CD4-positive, alpha-beta T cell treated with Interferon gamma for 1 hour (primary cell): ENCODE measurements around the gene FUT1.
"Not testable (repeated sequence)": the region's sequence is repeated elsewhere in the genome, so short reads cannot be mapped to it uniquely, and the experiment has no call there.

Source experiments
- DNase-seq: peaks from one replicate; pipeline ENCODE4 v3.0.0-alpha.2; 2020

Gene FUT1

GRCh38 chr19:48740164-48740972, 12.1 kb downstream of the FUT1 start, which contains the start of gene RASIP1:
Gene RASIP1 (minus strand): TSS chr19:48740610. CDS start chr19:48740282, 328 bp downstream.
- DNase-seq: no peak

GRCh38 chr19:48739404-48740163, 12.9 kb downstream of the FUT1 start:
- no peak for DNase-seq

GRCh38 chr19:48738557-48739403, 13.7 kb downstream of the FUT1 start:
- DNase-seq: peak; percentile 90

- DNase-seq: no peak
Measured at GRCh38 chr19:48737360-48737998, 15.0 kb downstream of the FUT1 start.

GRCh38 chr19:48735031-48735615, 17.3 kb downstream of the FUT1 start:
- DNase-seq: no peak

- no peak for DNase-seq
Measured at GRCh38 chr19:48734625-48735024, 17.8 kb downstream of the FUT1 start.

GRCh38 chr19:48731452-48731851, 21.0 kb downstream of the FUT1 start:
- no peak for DNase-seq

- DNase-seq: no peak
Measured at GRCh38 chr19:48728911-48729664, 23.4 kb downstream of the FUT1 start.

GRCh38 chr19:48726556-48726955, 25.9 kb downstream of the FUT1 start:
- DNase-seq: peak; percentile 68

- peak; percentile 51 for DNase-seq
Measured at GRCh38 chr19:48724796-48725753, 27.4 kb downstream of the FUT1 start.

- DNase-seq: no peak
Measured at GRCh38 chr19:48722196-48722708, 30.2 kb downstream of the FUT1 start.

GRCh38 chr19:48720613-48721296, 31.7 kb downstream of the FUT1 start:
- peak; percentile 95 for DNase-seq

GRCh38 chr19:48720251-48720612, 32.2 kb downstream of the FUT1 start:
- DNase-seq: no peak

- DNase-seq: no peak
Measured at GRCh38 chr19:48719263-48720171, 32.9 kb downstream of the FUT1 start, which contains the start of gene MAMSTR. Gene MAMSTR (minus strand): TSS chr19:48719725. CDS start chr19:48719031, 694 bp downstream.

- DNase-seq: no peak
Measured at GRCh38 chr19:48718711-48719231, 33.7 kb downstream of the FUT1 start.

GRCh38 chr19:48718106-48718505, 34.3 kb downstream of the FUT1 start:
- not testable (repeated sequence) for DNase-seq

GRCh38 chr19:48716562-48717291, 35.7 kb downstream of the FUT1 start:
- no peak for DNase-seq
